C4-2B (cell line): ENCODE results near the gene SLC66A1.

Source experiments
- CTCF ChIP-seq: fragments of 450-650 bp; conservative IDR thresholded peaks from 2 replicates; pipeline ENCODE4 v1.5.1; 2017; ENCODE audit warnings: mild to moderate bottlenecking
- ZFX ChIP-seq: fragments of 450-650 bp; IDR thresholded peaks from 2 replicates; pipeline ENCODE4 v1.6.1; 2017

DNA sequence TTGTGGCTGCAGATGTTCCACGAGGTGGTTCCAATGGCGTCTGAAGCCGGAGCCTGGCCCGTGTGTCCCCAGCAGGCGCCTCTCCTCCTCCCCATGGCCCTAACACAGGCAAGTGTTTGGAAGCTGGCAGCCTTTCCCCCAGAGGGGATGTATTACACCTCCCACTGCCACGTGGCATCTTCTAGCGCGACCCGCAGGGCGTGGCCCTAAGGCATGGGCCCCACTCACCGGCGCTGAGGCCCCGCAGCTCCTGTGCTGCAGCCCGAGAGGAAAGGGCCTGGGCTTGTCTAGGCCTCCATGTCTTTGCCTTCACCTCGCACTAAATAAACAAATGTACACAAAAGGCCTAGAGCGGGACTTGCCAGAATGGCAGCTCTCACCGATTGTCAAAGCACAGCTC, 37.9 kb downstream of the SLC66A1 start:
- TF ChIP-seq CTCF (no peak), ZFX (no peak)
